H1 (cell line): ENCODE results near the gene ACTR5. TPM values are rescaled to one million over a fixed set of nuclear protein-coding genes. Genes with fewer than 3 reads are reported as not detected.

ENCODE experiments used
- CTCF ChIA-PET: fragments of 300-600 bp; sonication (Branson Sonifier 250); formaldehyde crosslinking; loops from one replicate; lab custom pipeline; 2021; ENCODE audit not compliant: partially characterized antibody; lab: Charles Lee
- POLR2A ChIA-PET: fragments of 300-600 bp; sonication (Branson Sonifier 250); formaldehyde crosslinking; loops from one replicate; lab custom pipeline; 2021; ENCODE audit warnings: inconsistent platforms; ENCODE audit not compliant: partially characterized antibody; lab: Charles Lee
- DNase-seq, 2 experiments: peaks; one replicate each; pipeline versions ENCODE4 v3.0.0 to v3.0.0-alpha.2; 2010 to 2022; ENCODE audit warnings: low spot score in 2 of 2, low read depth in 1 of 2, mixed read lengths in 1 of 2
- FAIRE-seq: peaks from 2 replicates; lab custom pipeline; 2011; peaks lifted over from hg19 to GRCh38; lab: Jason Lieb, UNC
- H2AFZ ChIP-seq: 2 replicates; pipeline ENCODE4 v1.8.1; 2012; ENCODE audit warnings: low read length, inconsistent platforms
- H2AK5ac ChIP-seq: 2 replicates; pipeline ENCODE4 v1.6.1; 2013; ENCODE audit warnings: low read depth, low read length
- H2BK120ac ChIP-seq: replicated peaks from 2 replicates; pipeline ENCODE3; 2013; ENCODE audit warnings: low read depth, low read length, inconsistent platforms
- H2BK12ac ChIP-seq: 2 replicates; pipeline ENCODE4 v1.6.1; 2013; ENCODE audit warnings: low read depth, low read length
- H2BK15ac ChIP-seq: 2 replicates; pipeline ENCODE4 v1.6.1; 2013; ENCODE audit warnings: low read length
- H2BK20ac ChIP-seq: 2 replicates; pipeline ENCODE4 v1.6.1; 2013; ENCODE audit warnings: low read length
- H2BK5ac ChIP-seq: 2 replicates; pipeline ENCODE4 v1.6.1; 2013; ENCODE audit warnings: low read depth, low read length
- H3K14ac ChIP-seq: 2 replicates; pipeline ENCODE4 v1.6.1; 2013; ENCODE audit warnings: inconsistent platforms; ENCODE audit not compliant: insufficient read length
- H3K18ac ChIP-seq: 2 replicates; pipeline ENCODE4 v1.6.1; 2013; ENCODE audit warnings: low read length; ENCODE audit errors: extremely low read depth
- H3K23ac ChIP-seq: 2 replicates; pipeline ENCODE4 v1.6.1; 2013; ENCODE audit warnings: inconsistent platforms; ENCODE audit not compliant: insufficient read length
- H3K23me2 ChIP-seq: 2 replicates; pipeline ENCODE4 v1.6.1; 2013; ENCODE audit warnings: low read depth, low read length
- H3K27ac ChIP-seq: 2 replicates; pipeline ENCODE4 v1.6.1; 2011; ENCODE audit warnings: low read depth, low read length, inconsistent platforms
- H3K27me3 ChIP-seq, 4 experiments: replicated peaks in 1 of 4; 1 replicate in 1 of 4; 2 replicates in 3 of 4; pipeline versions ENCODE4 v1.6.1 to v1.8.1; 2011 to 2013; ENCODE audit warnings: low read length in 3 of 4, mild to moderate bottlenecking in 3 of 4, inconsistent platforms in 2 of 4, mixed read lengths in 2 of 4, moderate library complexity in 1 of 4; ENCODE audit not compliant: control insufficient read depth in 3 of 4, insufficient read depth in 3 of 4; ENCODE audit errors: extremely low read depth in 1 of 4
- H3K36me3 ChIP-seq, 4 experiments: 2 replicates each; pipeline versions ENCODE4 v1.6.1 to v1.8.1; 2011 to 2013; ENCODE audit warnings: mild to moderate bottlenecking in 4 of 4, low read length in 3 of 4, moderate library complexity in 2 of 4, control low read depth in 1 of 4, inconsistent platforms in 1 of 4; ENCODE audit not compliant: insufficient read depth in 4 of 4, control insufficient read depth in 2 of 4
- H3K4ac ChIP-seq: replicated peaks from 2 replicates; pipeline ENCODE3; 2013; ENCODE audit warnings: low read length, low read depth, mixed read lengths, inconsistent platforms; ENCODE audit not compliant: insufficient read length
- H3K4me1 ChIP-seq, 4 experiments: replicated peaks in 1 of 4; 1 replicate in 1 of 4; 2 replicates in 3 of 4; pipeline versions ENCODE4 v1.6.1 to v1.8.1; 2011 to 2013; ENCODE audit warnings: low read length in 3 of 4, inconsistent platforms in 2 of 4, mixed read lengths in 1 of 4; ENCODE audit not compliant: insufficient read depth in 4 of 4, control insufficient read depth in 3 of 4
- H3K4me2 ChIP-seq, 2 experiments: 2 replicates each; pipeline versions ENCODE4 v1.6.1 to v1.8.1; 2011 to 2013; ENCODE audit warnings: low read depth in 2 of 2, low read length in 2 of 2, control low read depth in 1 of 2, inconsistent platforms in 1 of 2, mild to moderate bottlenecking in 1 of 2; ENCODE audit not compliant: insufficient read depth in 1 of 2
- H3K4me3 ChIP-seq, 4 experiments: fragments of 200-600, 300-600 bp in 1 of 4; sonication (generic), shearing (Covaris generic), sonication (Bioruptor Twin) in 1 of 4; 2 replicates each; pipeline versions ENCODE4 v1.5.1 to v1.8.1; 2011 to 2016; ENCODE audit warnings: low read length in 4 of 4, low read depth in 3 of 4, control low read depth in 2 of 4, inconsistent platforms in 2 of 4, mild to moderate bottlenecking in 2 of 4, mixed read lengths in 1 of 4, moderate library complexity in 1 of 4; ENCODE audit not compliant: insufficient read depth in 2 of 4; ENCODE audit errors: extremely low read depth in 1 of 4
- H3K56ac ChIP-seq: replicated peaks from 2 replicates; pipeline ENCODE3; 2013; ENCODE audit warnings: low read depth, mild to moderate bottlenecking, mixed read lengths, low read length, inconsistent platforms; ENCODE audit not compliant: insufficient read length
- H3K79me1 ChIP-seq: 2 replicates; pipeline ENCODE4 v1.6.1; 2013; ENCODE audit warnings: low read depth, low read length, control low read depth
- H3K79me2 ChIP-seq, 2 experiments: 2 replicates each; pipeline versions ENCODE4 v1.6.1 to v1.8.1; 2012 to 2013; ENCODE audit warnings: low read length in 2 of 2, mild to moderate bottlenecking in 2 of 2, inconsistent platforms in 1 of 2; ENCODE audit not compliant: insufficient read depth in 2 of 2, control insufficient read depth in 1 of 2
- H3K9ac ChIP-seq, 4 experiments: replicated peaks in 1 of 4; 1 replicate in 1 of 4; 2 replicates in 3 of 4; pipeline versions ENCODE4 v1.6.1 to v1.8.1; 2011 to 2013; ENCODE audit warnings: low read depth in 3 of 4, low read length in 3 of 4, control low read depth in 2 of 4, mild to moderate bottlenecking in 2 of 4, moderate library complexity in 2 of 4, inconsistent platforms in 1 of 4; ENCODE audit errors: extremely low read depth in 1 of 4
- H3K9me3 ChIP-seq, 2 experiments: 2 replicates each; pipeline versions ENCODE4 v1.6.1 to v1.8.1; 2012 to 2013; ENCODE audit warnings: mild to moderate bottlenecking in 2 of 2, moderate library complexity in 2 of 2, control low read depth in 1 of 2, inconsistent platforms in 1 of 2, low read depth in 1 of 2, low read length in 1 of 2, mixed read lengths in 1 of 2; ENCODE audit not compliant: insufficient read depth in 2 of 2
- H4K20me1 ChIP-seq, 2 experiments: replicated peaks in 1 of 2; 2 replicates each; pipeline versions ENCODE3 to v1.8.1; 2011 to 2013; ENCODE audit warnings: inconsistent platforms in 2 of 2, low read length in 2 of 2, mild to moderate bottlenecking in 1 of 2; ENCODE audit not compliant: insufficient read depth in 2 of 2, control insufficient read depth in 1 of 2
- H4K5ac ChIP-seq: 2 replicates; pipeline ENCODE4 v1.6.1; 2013; ENCODE audit warnings: low read length, low read depth, mixed read lengths, inconsistent platforms; ENCODE audit not compliant: insufficient read length
- H4K8ac ChIP-seq: 2 replicates; pipeline ENCODE4 v1.8.0; 2013; ENCODE audit warnings: mild to moderate bottlenecking, moderate library complexity, low read length, inconsistent platforms; ENCODE audit not compliant: insufficient read depth; ENCODE audit errors: extremely low read depth
- H4K91ac ChIP-seq: replicated peaks from 2 replicates; pipeline ENCODE3; 2013; ENCODE audit warnings: low read length, mixed read lengths, inconsistent platforms; ENCODE audit not compliant: insufficient read length
- BACH1 ChIP-seq: IDR thresholded peaks from 2 replicates; pipeline ENCODE4 v1.6.1; 2012; ENCODE audit warnings: low read length, improper control_type of control experiment
- CHD2 ChIP-seq: IDR thresholded peaks from 2 replicates; pipeline ENCODE4 v1.6.1; 2012; ENCODE audit warnings: low read length, improper control_type of control experiment
- CREB1 ChIP-seq: IDR thresholded peaks from 2 replicates; pipeline ENCODE4 v1.6.1; 2012; ENCODE audit warnings: inconsistent platforms
- CTBP2 ChIP-seq: IDR thresholded peaks from 2 replicates; pipeline ENCODE4 v1.7.0; 2011; ENCODE audit warnings: borderline replicate concordance, mild to moderate bottlenecking, moderate library complexity, mixed read lengths, low read length; ENCODE audit not compliant: insufficient read depth, insufficient read length
- CTCF ChIP-seq, 3 experiments: IDR thresholded peaks; 1 replicate in 2 of 3; 2 replicates in 1 of 3; pipeline versions ENCODE4 v1.5.1 to v1.6.1; 2011; ENCODE audit warnings: low read length in 3 of 3, mild to moderate bottlenecking in 3 of 3, inconsistent platforms in 2 of 3, low read depth in 1 of 3, moderate library complexity in 1 of 3; ENCODE audit not compliant: insufficient read depth in 1 of 3; ENCODE audit errors: control extremely low read depth in 1 of 3
- E2F6 ChIP-seq: IDR thresholded peaks from 2 replicates; pipeline ENCODE4 v1.6.1; 2012; ENCODE audit warnings: inconsistent platforms
- FOSL1 ChIP-seq: IDR thresholded peaks from 2 replicates; pipeline ENCODE4 v1.6.1; 2011; ENCODE audit warnings: mild to moderate bottlenecking, low read depth, low read length, moderate library complexity; ENCODE audit not compliant: insufficient read depth
- JUND ChIP-seq: IDR thresholded peaks from 2 replicates; pipeline ENCODE4 v1.6.1; 2011; ENCODE audit warnings: mild to moderate bottlenecking, improper control_type of control experiment, low read length
- POLR2AphosphoS5 ChIP-seq: IDR thresholded peaks from 2 replicates; pipeline ENCODE4 v1.6.1; 2011; ENCODE audit warnings: low read depth, low read length
- POU5F1 ChIP-seq: IDR thresholded peaks from 2 replicates; pipeline ENCODE4 v1.6.1; 2011; ENCODE audit warnings: low read depth, mild to moderate bottlenecking, low read length, moderate library complexity
- WGBS, 2 experiments: shearing (Covaris generic) in 1 of 2; methylation state at CpG; one replicate each; pipeline versions ENCODE4 v1.1.6 to v1.1.7; 2013 to 2015; ENCODE audit warnings: low lambda C conversion rate in 2 of 2, mixed read lengths in 2 of 2, inconsistent platforms in 1 of 2, low coverage in 1 of 2, missing lambda C conversion rate in 1 of 2; ENCODE audit not compliant: insufficient replicate concordance in 2 of 2, insufficient coverage in 1 of 2, insufficient read length in 1 of 2; ENCODE audit errors: extremely low coverage in 1 of 2, missing lambda C conversion rate in 1 of 2; 5-methylcytosine and 5-hydroxymethylcytosine counted together
- polyA plus RNA-seq, 7 experiments: library from polyadenylated mRNA; depleted of rRNA in 3 of 7; stranded (reverse) in 5 of 7; unstranded in 2 of 7; fragments of >200 nt in 5 of 7; fragments of 200-250 nt in 2 of 7; gene quantifications; 1 replicate in 5 of 7; 2 replicates in 1 of 7; 4 replicates in 1 of 7; pipeline versions ENCODE4 v1.2.1 to v1.2.3, GENCODE V29; 2011 to 2013; ENCODE audit warnings: missing spikeins in 2 of 7, mixed read lengths in 2 of 7
- total RNA-seq: library from RNA; stranded (reverse); fragmentation: NEBNext Ultra II Directional; extraction: Animal tissue kit (Norgen Biotek cat#: 25700); gene quantifications from 2 replicates; pipeline ENCODE4 v1.2.1, GENCODE V29; 2021

Gene ACTR5
- total and polyA plus RNA-seq, 2 of the 8 experiments (the other 6 are each of a cell fraction or from before 2014, with no cell fraction given) = 10.4 to 14.4 TPM

DNA sequence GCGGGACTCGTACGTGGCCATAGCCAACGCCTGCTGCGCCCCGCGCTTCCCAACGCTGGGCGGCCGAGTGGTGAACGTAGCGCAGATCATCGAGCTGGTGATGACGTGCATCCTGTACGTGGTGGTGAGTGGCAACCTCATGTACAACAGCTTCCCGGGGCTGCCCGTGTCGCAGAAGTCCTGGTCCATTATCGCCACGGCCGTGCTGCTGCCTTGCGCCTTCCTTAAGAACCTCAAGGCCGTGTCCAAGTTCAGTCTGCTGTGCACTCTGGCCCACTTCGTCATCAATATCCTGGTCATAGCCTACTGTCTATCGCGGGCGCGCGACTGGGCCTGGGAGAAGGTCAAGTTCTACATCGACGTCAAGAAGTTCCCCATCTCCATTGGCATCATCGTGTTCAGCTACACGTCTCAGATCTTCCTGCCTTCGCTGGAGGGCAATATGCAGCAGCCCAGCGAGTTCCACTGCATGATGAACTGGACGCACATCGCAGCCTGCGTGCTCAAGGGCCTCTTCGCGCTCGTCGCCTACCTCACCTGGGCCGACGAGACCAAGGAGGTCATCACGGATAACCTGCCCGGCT lies 20.6 kb upstream of the ACTR5 start:
- WGBS, 2 experiments = 5% methylated on average over 46 of the region's 46 CpGs; no CpG with 5 or more reads in 1 of the 2 experiments
- H3K27me3 ChIP-seq = peaks cover 79 to 93% (median 88%) of the 10 kb centered on the region in 4 experiments
- CTCF ChIA-PET = interaction anchor here (0.8 to 12.4 kb wide), 13 partner anchors 11 to 165 kb away, joined by 3 to 236 read pairs (median 29); partner anchors contain the start of gene ACTR5
- TF ChIP-seq CHD2 (no peak), JUND (no peak), CTCF (IDR thresholded peaks at IDR 0.05; ENCODE audit: control extremely low read depth in 1 of 3, insufficient read depth in 1 of 3, low read depth in 1 of 3, low read length in 3 of 3) (no peak), CTBP2 (no peak), POU5F1 (no peak), FOSL1 (no peak), POLR2AphosphoS5 (no peak), E2F6 (peak; percentile 37; the same call in 1 of the 2 replicates), CREB1 (0 out of 2 replicates have a peak, but pooled peaks have one; percentile 30), BACH1 (no peak)

More for the DNA sequence above, 20.6 kb upstream of the ACTR5 start:
- Histone ChIP-seq H3K56ac (no peak overlapping the region), H2AK5ac (peak overlapping the region; percentile 84; the same call in 1 of the 2 replicates), H3K4ac (no peak overlapping the region), H4K5ac (no peak overlapping the region), H3K18ac (peak overlapping the region; percentile 71), H3K79me1 (no peaks in the 10 kb centered on the region), H3K23ac (no peak overlapping the region), H3K9ac (no peak overlapping the region), H2AFZ (peak overlapping the region; percentile 80; the same call in 1 of the 2 replicates), H2BK5ac (peak overlapping the region; percentile 48; the same call in 1 of the 2 replicates), H4K20me1 (peaks cover 10 to 25% of the 10 kb centered on the region in 2 experiments), H4K8ac (peak overlapping the region; percentile 90; the same call in 1 of the 2 replicates), H3K14ac (no peak overlapping the region), H2BK15ac (peak overlapping the region; percentile 74), H3K4me1 (peaks cover 5 to 74% (median 45%) of the 10 kb centered on the region in 4 experiments), H3K9me3 (no peaks in the 10 kb centered on the region), H4K91ac (no peak overlapping the region), H3K79me2 (no peaks in the 10 kb centered on the region), H3K23me2 (peaks cover 30% of the 10 kb centered on the region), H2BK12ac (peak overlapping the region; percentile 99), H3K4me2 (peak overlapping the region; percentile 86), H3K4me3 (peak overlapping the region; percentile 22 to 59 (median 32); a peak in 7 of 8 replicates), H2BK20ac (peak overlapping the region; percentile 75), H2BK120ac (no peak overlapping the region), H3K27ac (no peak overlapping the region), H3K36me3 (no peaks in the 10 kb centered on the region)
- peak in 1 of 2 experiments; percentile 67 for DNase-seq
- POLR2A ChIA-PET = no interaction called here
- FAIRE-seq = no peak
